Activated naive CD4-positive, alpha-beta T cell treated with anti-CD3 and anti-CD28 coated beads for 36 hours (primary cell): ENCODE measurements around the gene ZFYVE1. TPM values are rescaled to one million over a fixed set of nuclear protein-coding genes. Genes with fewer than 3 reads are reported as not detected.
"Not testable (repeated sequence)": the region's sequence is repeated elsewhere in the genome, so short reads cannot be mapped to it uniquely, and the experiment has no call there.

Source experiments
- CTCF ChIA-PET: fragments of 350-600 bp; sonication (Branson Sonifier 250); formaldehyde crosslinking; loops from one replicate; lab custom pipeline; 2021; ENCODE audit warnings: antibody characterized with exemption; lab: Charles Lee
- DNase-seq: peaks from one replicate; pipeline ENCODE4 v3.0.0-alpha.2; 2020
- H3K27ac Mint-ChIP-seq: one replicate; pipeline ENCODE4 v1.8.0; 2021; ENCODE audit warnings: mild to moderate bottlenecking, mixed read lengths
- H3K27me3 Mint-ChIP-seq: one replicate; pipeline ENCODE4 v1.8.0; 2021; ENCODE audit warnings: low read depth, mixed read lengths
- H3K36me3 Mint-ChIP-seq: one replicate; pipeline ENCODE4 v1.8.0; 2021; ENCODE audit warnings: low read depth, mixed read lengths
- H3K4me1 Mint-ChIP-seq: one replicate; pipeline ENCODE4 v1.8.0; 2021; ENCODE audit warnings: low read depth, mixed read lengths
- H3K4me3 Mint-ChIP-seq: one replicate; pipeline ENCODE4 v1.8.0; 2021; ENCODE audit warnings: mild to moderate bottlenecking, moderate library complexity, mixed read lengths
- H3K9me3 Mint-ChIP-seq: one replicate; pipeline ENCODE4 v1.8.0; 2021; ENCODE audit warnings: mixed read lengths
- intact Hi-C: fragments of 100-400 bp; cut with micrococcal nuclease; formaldehyde crosslinking; loops from one replicate; pipeline ENCODE4 v1.15.1; 2023
- total RNA-seq, 2 experiments: library from RNA; stranded (reverse); gene quantifications; one replicate each; pipeline ENCODE4 v1.2.3, GENCODE V29; 2021

Gene ZFYVE1, protein sequence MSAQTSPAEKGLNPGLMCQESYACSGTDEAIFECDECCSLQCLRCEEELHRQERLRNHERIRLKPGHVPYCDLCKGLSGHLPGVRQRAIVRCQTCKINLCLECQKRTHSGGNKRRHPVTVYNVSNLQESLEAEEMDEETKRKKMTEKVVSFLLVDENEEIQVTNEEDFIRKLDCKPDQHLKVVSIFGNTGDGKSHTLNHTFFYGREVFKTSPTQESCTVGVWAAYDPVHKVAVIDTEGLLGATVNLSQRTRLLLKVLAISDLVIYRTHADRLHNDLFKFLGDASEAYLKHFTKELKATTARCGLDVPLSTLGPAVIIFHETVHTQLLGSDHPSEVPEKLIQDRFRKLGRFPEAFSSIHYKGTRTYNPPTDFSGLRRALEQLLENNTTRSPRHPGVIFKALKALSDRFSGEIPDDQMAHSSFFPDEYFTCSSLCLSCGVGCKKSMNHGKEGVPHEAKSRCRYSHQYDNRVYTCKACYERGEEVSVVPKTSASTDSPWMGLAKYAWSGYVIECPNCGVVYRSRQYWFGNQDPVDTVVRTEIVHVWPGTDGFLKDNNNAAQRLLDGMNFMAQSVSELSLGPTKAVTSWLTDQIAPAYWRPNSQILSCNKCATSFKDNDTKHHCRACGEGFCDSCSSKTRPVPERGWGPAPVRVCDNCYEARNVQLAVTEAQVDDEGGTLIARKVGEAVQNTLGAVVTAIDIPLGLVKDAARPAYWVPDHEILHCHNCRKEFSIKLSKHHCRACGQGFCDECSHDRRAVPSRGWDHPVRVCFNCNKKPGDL
- 1 to 10 TPM; 8.5 to 9.2 TPM for total RNA-seq

DNA sequence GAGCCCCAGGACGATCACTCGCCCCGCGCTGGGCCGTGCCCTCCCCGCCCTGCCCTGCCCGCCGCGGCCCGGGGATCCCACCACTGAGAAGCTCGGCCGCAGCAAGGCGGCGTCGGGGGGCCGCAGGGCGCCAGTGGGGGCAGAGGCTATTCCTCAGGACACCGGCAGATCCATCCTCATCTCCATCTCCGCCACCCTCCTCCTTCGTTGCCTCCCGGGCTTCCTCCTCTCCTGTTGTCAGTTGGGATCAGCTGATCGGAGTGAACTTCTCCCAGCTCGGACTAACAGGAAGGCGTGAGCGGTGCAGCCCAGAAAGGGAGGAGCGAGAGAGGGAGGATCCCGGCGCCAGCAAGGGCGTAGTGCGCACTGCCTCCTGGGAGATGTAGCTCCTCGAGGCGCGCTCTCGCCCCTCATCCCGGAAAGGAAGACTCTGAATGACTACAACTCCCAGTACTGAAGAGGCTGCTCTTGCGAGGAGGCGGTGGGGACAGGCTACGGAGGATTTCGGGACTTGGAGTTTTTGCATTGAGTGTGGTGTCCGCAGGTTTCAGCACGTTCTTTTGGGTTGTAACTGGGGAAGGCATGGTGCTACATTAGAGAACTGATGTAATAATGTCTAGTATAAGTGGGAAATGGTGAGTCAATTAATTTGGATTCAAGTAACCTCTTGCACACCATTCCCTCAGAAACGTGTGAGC is at the start of gene ZFYVE1:
ZFYVE1 (minus strand) TSS at position 262 of the 698 bp plus-strand sequence. CDS start 2,598 bp downstream, outside the sequence.
- intact Hi-C loops, result loop anchor here (1.0 to 5.0 kb wide), 7 partner anchors 31 to 1472 kb away; partner anchors contain the start of genes DCAF4, NUMB, PSEN1 and RBM25
- Mint-ChIP-seq H3K27me3 (no peaks in the 10 kb centered on the region), H3K9me3 (no peaks in the 10 kb centered on the region), H3K4me1 (peaks cover 39% of the 10 kb centered on the region), H3K36me3 (peaks cover 12% of the 10 kb centered on the region), H3K27ac (peak within 1 kb of the TSS; percentile 80), H3K4me3 (peak within 1 kb of the TSS; percentile 92)
- DNase-seq, result peak; percentile 97
- CTCF ChIA-PET, result interaction anchor here (0.6 to 1.4 kb wide), 3 partner anchors 32 to 78 kb away, joined by 4 to 6 read pairs (median 4); partner anchors contain the start of gene RBM25

DNA sequence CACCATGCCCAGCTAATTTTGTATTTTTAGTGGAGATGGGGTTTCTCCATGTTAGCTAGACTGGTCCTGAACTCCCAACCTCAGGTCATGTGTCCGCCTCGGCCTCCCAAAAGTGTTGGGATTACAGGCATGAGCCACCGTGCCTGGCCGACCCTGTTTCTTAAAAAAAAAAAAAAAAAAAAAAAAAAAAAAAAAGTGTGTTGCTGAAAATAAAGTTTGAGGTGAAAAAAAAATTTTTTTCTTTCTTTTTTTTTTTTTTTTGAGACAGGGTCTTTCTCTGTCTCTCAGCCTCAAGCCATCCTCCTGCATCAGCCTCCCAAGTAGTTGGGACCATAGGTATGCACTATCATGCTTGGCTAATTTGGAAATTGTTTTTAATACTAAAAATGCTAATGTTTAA is 42.7 kb upstream of the ZFYVE1 start:
- CTCF ChIA-PET, result no interaction called here
- intact Hi-C loops, result no loop called here
- H3K36me3 Mint-ChIP-seq, result peaks cover 22% of the 10 kb centered on the region
- no peak overlapping the region for H3K27ac Mint-ChIP-seq
- H3K4me1 Mint-ChIP-seq, result peaks cover 31% of the 10 kb centered on the region
- no peak for DNase-seq
- H3K9me3 Mint-ChIP-seq, result no peaks in the 10 kb centered on the region
- H3K4me3 Mint-ChIP-seq, result no peak overlapping the region
- no peaks in the 10 kb centered on the region for H3K27me3 Mint-ChIP-seq

DNA sequence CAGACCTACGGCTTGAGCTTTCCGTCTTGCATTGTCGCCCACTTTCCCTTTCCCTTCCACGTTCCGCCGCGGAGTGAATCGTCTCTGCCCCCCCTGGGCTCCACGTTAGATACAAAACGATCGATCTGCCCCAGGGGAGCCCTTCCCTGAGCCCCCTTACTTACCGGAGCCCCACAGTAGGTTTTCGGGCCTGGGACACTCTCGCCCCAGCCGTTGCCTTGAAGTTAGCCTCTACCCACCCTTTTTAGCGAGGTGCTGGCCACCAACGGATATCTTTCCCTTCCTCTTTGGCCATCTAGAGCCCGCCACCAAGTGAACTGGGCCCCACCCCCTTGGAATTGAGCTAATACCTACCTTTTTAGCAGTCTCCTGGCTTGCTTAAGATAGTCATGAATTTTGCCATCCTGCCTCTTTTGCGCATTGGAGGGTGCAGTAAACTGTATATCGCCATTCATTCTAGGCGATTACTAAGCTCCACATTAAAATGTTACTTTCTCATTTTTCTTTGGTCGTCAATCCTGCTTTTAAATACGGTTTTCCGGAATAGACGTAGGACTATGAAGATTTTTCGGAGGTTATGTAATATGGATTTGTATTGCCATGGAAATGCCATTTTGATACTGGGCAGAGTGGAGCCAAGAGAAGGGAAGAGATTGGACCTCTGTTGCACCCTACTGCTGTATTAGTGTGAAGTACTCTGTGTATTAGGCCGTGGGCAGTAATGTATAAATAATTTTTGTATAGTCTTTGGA is 32.2 kb upstream of the ZFYVE1 start:
- DNase-seq, result peak; percentile 25
- Mint-ChIP-seq H3K36me3 (peaks cover 23% of the 10 kb centered on the region), H3K27ac (no peak overlapping the region), H3K4me3 (no peak overlapping the region), H3K9me3 (no peaks in the 10 kb centered on the region), H3K27me3 (no peaks in the 10 kb centered on the region), H3K4me1 (peaks cover 48% of the 10 kb centered on the region)
- CTCF ChIA-PET, result interaction anchor here (0.5 to 1.5 kb wide), 7 partner anchors 8 to 399 kb away, joined by 3 to 6 read pairs (median 3); partner anchors contain the start of genes NUMB and ZFYVE1
- intact Hi-C loops, result loop anchor here (1.0 to 10.0 kb wide), 14 partner anchors 32 to 1026 kb away; partner anchors contain the start of genes ALDH6A1, BBOF1, COQ6 and DCAF4

DNA sequence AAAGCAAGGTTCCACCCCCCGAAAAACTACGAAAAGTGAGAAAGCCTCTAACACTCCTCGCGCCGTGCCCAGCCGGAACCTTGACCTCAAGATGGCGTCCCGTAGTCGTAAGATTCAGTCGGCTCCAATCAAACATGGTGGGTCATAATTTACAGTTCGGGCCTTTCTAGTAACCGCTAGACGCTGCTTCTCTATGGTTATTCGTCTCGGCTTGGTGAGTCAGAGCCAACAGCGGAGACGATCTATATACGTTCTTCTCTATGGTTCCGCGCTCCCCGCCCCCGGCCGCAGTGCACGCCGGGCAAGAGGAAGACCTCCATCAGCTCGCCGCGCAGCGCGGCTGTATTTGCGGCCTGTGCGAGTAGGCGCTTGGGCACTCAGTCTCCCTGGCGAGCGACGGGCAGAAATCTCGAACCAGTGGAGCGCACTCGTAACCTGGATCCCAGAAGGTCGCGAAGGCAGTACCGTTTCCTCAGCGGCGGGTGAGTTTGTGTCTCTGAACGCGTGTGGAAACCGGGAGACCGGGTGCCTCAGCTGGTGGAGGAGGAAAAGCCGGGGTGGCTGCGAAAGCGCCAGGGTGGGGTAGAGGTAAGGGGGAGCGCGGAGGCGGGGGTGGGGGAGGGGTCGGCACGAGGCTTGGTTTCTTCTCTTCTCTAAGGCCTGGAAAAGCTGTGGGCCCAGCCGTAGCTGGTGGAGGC is 31.5 kb upstream of the ZFYVE1 start, which contains the start of gene RBM25:
RBM25 (plus strand) TSS at position 311 of the 698 bp plus-strand sequence. CDS start 13,108 bp downstream, outside the sequence.
- Mint-ChIP-seq H3K4me3 (no peak within 1 kb of the TSS), H3K4me1 (peaks cover 42% of the 10 kb centered on the region), H3K36me3 (peaks cover 18% of the 10 kb centered on the region), H3K27ac (no peak within 1 kb of the TSS), H3K9me3 (no peaks in the 10 kb centered on the region), H3K27me3 (no peaks in the 10 kb centered on the region)
- intact Hi-C loops, result loop anchor here (1.0 to 10.0 kb wide), 14 partner anchors 31 to 1026 kb away; partner anchors contain the start of genes ALDH6A1, BBOF1, COQ6 and DCAF4
- CTCF ChIA-PET, result interaction anchor here (0.5 to 1.5 kb wide), 6 partner anchors 16 to 507 kb away, joined by 3 to 6 read pairs (median 3); partner anchors contain the start of genes NUMB and ZFYVE1
- DNase-seq, result peak; percentile 97

DNA sequence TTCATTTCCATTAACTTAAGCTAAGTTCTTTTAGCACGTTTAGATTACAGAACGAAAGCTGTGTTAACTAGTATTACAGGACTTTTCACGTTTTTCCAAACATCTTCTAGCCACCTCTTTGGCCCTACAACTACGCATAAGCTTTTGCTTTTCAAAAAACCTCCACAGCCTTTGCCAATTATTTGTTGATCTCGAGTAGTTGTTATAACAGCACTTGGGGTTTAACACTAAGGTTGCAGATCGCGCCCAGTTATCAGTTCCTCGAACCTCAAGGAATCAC is 31.0 kb upstream of the ZFYVE1 start:
- H3K27ac Mint-ChIP-seq, result no peak overlapping the region
- no peak for DNase-seq
- H3K4me1 Mint-ChIP-seq, result peaks cover 37% of the 10 kb centered on the region
- no peak overlapping the region for H3K4me3 Mint-ChIP-seq
- no peaks in the 10 kb centered on the region for H3K9me3 Mint-ChIP-seq
- CTCF ChIA-PET, result interaction anchor here (0.9 to 1.5 kb wide), 2 partner anchors 401 to 508 kb away, joined by 3 read pairs; partner anchors contain the start of gene NUMB
- H3K36me3 Mint-ChIP-seq, result peaks cover 18% of the 10 kb centered on the region
- no peaks in the 10 kb centered on the region for H3K27me3 Mint-ChIP-seq
- intact Hi-C loops, result loop anchor here (1.0 to 10.0 kb wide), 14 partner anchors 31 to 1027 kb away; partner anchors contain the start of genes ALDH6A1, BBOF1, COQ6 and DCAF4

DNA sequence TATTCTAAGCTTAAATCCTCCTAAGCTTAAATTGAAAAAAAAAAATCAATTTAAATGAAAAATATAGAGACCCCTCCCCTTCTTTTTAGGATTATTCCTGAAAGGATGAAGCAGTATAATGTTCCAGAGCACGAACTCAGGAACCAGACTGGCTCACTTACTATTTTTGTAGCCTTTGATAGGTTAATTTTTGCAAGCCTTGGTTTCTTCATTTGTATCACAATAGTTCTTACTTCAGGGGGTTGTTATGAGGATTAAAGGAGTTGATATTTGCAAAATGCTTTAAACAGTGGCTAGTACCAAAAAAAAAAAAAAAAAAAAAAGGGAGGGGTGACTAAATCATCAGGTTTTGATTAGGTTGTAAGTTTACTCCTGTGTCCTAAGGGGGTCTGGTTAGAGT is 28.3 kb upstream of the ZFYVE1 start:
- H3K27ac Mint-ChIP-seq, result no peak overlapping the region
- peaks cover 13% of the 10 kb centered on the region for H3K4me1 Mint-ChIP-seq
- H3K27me3 Mint-ChIP-seq, result no peaks in the 10 kb centered on the region
- H3K9me3 Mint-ChIP-seq, result no peaks in the 10 kb centered on the region
- no peak for DNase-seq
- CTCF ChIA-PET, result interaction anchor here (0.6 to 1.1 kb wide), 2 partner anchors 30 to 33 kb away, joined by 3 to 4 read pairs; no protein-coding TSS in a partner anchor
- no peak overlapping the region for H3K4me3 Mint-ChIP-seq
- peaks cover 4% of the 10 kb centered on the region for H3K36me3 Mint-ChIP-seq
- intact Hi-C loops, result loop anchor here (10.0 kb wide), 1 partner anchor 1030 kb away; the partner anchor contains the start of genes ALDH6A1 and LIN52

DNA sequence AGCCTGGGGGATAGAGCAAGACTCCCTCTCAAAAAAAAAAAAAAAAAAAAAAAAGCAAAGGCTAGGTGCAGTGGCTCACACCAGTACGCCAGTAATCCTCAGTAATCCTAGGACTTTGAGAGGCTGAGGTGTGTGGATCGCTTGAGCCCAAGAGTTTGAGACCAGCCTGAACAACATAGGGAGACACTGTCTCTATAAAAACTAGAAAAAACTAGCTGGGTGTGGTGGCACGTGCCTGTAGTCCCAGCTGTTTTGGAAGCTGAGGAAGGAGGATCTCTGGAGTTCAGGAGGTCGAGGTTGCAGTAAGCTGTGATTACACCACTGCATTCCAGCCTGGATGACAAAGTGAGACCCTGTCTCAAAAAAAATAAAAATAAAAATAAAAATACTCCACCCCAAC is 22.5 kb upstream of the ZFYVE1 start:
- no peaks in the 10 kb centered on the region for H3K36me3 Mint-ChIP-seq
- no peaks in the 10 kb centered on the region for H3K4me1 Mint-ChIP-seq
- no peaks in the 10 kb centered on the region for H3K27me3 Mint-ChIP-seq
- no peak for DNase-seq
- intact Hi-C loops, result no loop called here
- CTCF ChIA-PET, result no interaction called here
- H3K27ac Mint-ChIP-seq, result no peak overlapping the region
- H3K9me3 Mint-ChIP-seq, result no peaks in the 10 kb centered on the region
- H3K4me3 Mint-ChIP-seq, result no peak overlapping the region

DNA sequence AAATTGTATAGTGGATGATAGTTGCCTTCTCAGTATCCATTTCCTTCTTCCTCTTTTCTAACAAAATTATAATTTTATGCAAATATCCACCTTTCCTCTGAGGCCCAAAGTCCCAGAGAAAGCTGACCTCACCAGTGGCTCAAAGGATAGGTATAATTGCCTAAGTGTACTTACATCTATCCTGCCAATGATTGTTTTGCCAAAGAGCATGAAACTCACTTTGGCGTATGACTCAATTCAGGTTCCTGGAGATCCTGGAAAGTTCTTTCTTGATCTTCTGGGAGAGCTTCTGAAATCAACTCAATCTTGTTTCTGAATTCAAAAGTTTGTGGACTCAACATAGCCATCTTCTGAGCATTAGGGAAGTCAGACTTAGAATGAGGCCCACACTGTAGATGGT is 20.9 kb upstream of the ZFYVE1 start:
- Mint-ChIP-seq H3K27me3 (no peaks in the 10 kb centered on the region), H3K36me3 (no peaks in the 10 kb centered on the region), H3K27ac (no peak overlapping the region), H3K4me1 (no peaks in the 10 kb centered on the region), H3K9me3 (no peaks in the 10 kb centered on the region), H3K4me3 (no peak overlapping the region)
- intact Hi-C loops, result no loop called here
- DNase-seq, result no peak
- CTCF ChIA-PET, result interaction anchor here (0.6 kb wide), 1 partner anchor 19 kb away, joined by 3 read pairs; no protein-coding TSS in a partner anchor

DNA sequence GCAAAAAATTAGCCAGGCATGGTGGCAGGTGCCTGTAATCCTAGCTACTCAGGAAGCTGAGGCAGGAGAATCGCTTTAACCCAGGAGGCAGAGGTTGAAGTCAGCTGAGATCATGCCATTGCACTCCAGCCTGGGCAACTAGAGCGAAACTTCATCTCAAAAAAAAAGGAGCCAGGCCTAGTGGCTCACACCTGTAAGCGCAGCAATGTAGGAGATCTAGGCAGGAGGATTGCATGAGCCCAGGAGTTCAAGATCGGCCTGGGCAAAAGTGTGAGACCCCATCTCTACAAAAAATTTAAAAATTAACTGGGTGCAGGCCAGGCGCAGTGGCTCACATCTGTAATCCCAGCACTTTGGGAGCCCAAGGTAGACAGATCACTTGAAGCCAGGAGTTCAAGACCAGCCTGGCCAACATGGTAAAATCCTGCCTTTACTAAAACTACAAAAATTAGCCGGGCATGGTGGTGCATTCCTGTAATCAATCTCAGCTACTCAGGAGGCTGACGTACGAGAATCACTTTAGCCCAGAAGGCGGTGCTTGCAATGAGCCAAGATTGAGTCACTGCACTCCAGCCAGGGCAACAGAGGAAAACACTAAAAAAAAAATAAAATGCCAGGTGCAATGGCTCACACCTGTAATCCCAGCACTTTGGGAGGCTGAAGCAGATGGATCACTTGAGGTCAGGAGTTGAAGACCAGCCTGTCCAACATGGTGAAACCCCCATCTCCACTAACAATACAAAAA is 10.0 kb upstream of the ZFYVE1 start:
- CTCF ChIA-PET, H3K36me3 Mint-ChIP-seq, intact Hi-C loops, H3K27ac Mint-ChIP-seq, DNase-seq, H3K4me3 Mint-ChIP-seq, H3K9me3 Mint-ChIP-seq, H3K4me1 Mint-ChIP-seq, H3K27me3 Mint-ChIP-seq: not testable (repeated sequence)

DNA sequence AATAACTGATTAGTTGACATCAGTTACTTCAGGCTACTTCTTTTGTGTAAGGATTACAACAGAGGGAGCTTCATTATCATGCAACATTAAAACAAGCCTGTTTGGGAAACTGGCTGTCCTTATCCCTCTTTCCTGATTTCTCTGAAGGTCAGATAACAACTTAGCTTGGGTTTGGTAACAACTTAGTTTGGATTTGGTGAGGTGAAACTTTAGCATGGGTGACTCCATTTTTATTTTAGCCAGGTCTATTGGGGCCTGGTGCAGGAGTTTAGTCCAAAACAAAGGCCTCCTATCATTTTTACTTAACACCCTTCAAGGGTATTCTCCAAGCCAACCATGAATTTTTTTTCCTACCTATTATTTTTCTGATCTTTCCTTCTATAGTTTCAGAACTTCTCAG is 1.1 kb upstream of the ZFYVE1 start:
- intact Hi-C loops, result loop anchor here (1.0 to 5.0 kb wide), 7 partner anchors 30 to 1473 kb away; partner anchors contain the start of genes DCAF4, NUMB, PSEN1 and RBM25
- Mint-ChIP-seq H3K9me3 (no peaks in the 10 kb centered on the region), H3K27ac (no peak overlapping the region), H3K4me1 (peaks cover 32% of the 10 kb centered on the region), H3K27me3 (no peaks in the 10 kb centered on the region), H3K4me3 (peak overlapping the region; percentile 92), H3K36me3 (peaks cover 8% of the 10 kb centered on the region)
- CTCF ChIA-PET, result interaction anchor here (0.5 to 1.4 kb wide), 2 partner anchors 16 to 31 kb away, joined by 3 to 6 read pairs; partner anchors contain the start of gene RBM25
- no peak for DNase-seq
